Measurements from ENCODE around the gene IRS2. TPM values are rescaled to one million over a fixed set of nuclear protein-coding genes. Genes with fewer than 3 reads are reported as not detected.

The IRS2 gene
- total RNA-seq, 1 donor from 2014 or later = 11.8 TPM

DNA sequence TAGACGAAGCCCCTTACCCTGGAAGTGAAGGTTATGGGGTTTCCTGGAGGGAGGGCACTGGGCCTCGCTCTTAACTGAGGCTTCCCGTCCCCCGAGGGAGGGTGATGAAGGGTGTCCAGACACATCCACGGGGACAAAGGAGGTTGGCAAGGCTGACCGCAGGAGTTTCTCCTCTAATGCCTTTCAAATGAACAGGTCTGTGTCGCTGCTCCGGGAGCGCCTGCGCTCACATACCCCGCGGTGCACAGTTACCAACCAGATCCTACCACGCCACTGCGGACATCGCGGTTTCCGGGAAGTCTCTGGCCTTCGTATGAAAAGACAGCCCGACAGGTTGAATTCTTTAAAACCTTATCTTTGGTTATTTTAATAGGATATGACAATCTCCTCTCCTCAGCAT is 41.3 kb downstream of the IRS2 start:
- TF ChIP-seq, protein P1, sequence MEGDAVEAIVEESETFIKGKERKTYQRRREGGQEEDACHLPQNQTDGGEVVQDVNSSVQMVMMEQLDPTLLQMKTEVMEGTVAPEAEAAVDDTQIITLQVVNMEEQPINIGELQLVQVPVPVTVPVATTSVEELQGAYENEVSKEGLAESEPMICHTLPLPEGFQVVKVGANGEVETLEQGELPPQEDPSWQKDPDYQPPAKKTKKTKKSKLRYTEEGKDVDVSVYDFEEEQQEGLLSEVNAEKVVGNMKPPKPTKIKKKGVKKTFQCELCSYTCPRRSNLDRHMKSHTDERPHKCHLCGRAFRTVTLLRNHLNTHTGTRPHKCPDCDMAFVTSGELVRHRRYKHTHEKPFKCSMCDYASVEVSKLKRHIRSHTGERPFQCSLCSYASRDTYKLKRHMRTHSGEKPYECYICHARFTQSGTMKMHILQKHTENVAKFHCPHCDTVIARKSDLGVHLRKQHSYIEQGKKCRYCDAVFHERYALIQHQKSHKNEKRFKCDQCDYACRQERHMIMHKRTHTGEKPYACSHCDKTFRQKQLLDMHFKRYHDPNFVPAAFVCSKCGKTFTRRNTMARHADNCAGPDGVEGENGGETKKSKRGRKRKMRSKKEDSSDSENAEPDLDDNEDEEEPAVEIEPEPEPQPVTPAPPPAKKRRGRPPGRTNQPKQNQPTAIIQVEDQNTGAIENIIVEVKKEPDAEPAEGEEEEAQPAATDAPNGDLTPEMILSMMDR (IDR thresholded peaks at IDR 0.05; ENCODE audit: unreplicated experiment) = no peak
- H3K27ac Mint-ChIP-seq = no peak overlapping the region
- DNase-seq (ENCODE audit: low spot score in 2 of 2, unreplicated experiment in 2 of 2) = no peak
- H3K4me3 Mint-ChIP-seq = no peak overlapping the region
- no peaks in the 10 kb centered on the region for H3K36me3 Mint-ChIP-seq
- peaks cover 2% of the 10 kb centered on the region for H3K27me3 Mint-ChIP-seq (ENCODE audit: low read depth)
- peaks cover 12% of the 10 kb centered on the region for H3K4me1 Mint-ChIP-seq
- no peaks in the 10 kb centered on the region for H3K9me3 Mint-ChIP-seq

DNA sequence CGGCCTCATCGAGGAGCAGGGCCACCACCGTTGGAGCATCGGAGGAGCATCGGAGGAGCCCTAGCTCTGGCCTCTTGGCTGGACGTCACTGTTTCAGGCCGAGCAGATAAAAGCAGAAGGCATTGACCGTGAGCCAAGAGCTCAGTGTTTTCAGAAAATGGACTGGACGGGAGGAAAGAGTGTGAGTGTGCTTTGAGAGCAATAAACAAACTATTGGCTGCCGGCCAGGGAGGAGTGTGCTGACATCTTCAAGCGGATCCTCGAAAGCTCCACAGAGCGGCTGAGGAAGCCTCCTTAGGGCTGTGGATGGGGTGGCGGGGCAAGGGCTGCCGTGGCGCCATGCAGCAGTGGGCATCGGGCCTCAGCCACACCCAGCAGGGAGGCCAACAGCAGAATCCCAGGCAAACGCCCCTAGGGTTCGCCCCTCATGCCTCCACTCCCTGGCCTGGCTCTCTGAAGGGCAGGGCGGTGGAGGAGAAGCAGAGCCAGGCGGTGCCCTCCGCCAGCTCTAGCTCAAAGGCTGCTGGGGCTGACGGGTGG is 41.8 kb downstream of the IRS2 start:
- Mint-ChIP-seq H3K9me3 (no peaks in the 10 kb centered on the region), H3K36me3 (no peaks in the 10 kb centered on the region), H3K27ac (no peak overlapping the region), H3K27me3 (ENCODE audit: low read depth) (peaks cover 2% of the 10 kb centered on the region), H3K4me3 (peak overlapping the region; percentile 18), H3K4me1 (peaks cover 12% of the 10 kb centered on the region)
- DNase-seq (ENCODE audit: low spot score in 2 of 2, unreplicated experiment in 2 of 2) = peak in 1 of 2 experiments; percentile 48
- TF ChIP-seq, protein P1 (IDR thresholded peaks at IDR 0.05; ENCODE audit: unreplicated experiment) = no peak

DNA sequence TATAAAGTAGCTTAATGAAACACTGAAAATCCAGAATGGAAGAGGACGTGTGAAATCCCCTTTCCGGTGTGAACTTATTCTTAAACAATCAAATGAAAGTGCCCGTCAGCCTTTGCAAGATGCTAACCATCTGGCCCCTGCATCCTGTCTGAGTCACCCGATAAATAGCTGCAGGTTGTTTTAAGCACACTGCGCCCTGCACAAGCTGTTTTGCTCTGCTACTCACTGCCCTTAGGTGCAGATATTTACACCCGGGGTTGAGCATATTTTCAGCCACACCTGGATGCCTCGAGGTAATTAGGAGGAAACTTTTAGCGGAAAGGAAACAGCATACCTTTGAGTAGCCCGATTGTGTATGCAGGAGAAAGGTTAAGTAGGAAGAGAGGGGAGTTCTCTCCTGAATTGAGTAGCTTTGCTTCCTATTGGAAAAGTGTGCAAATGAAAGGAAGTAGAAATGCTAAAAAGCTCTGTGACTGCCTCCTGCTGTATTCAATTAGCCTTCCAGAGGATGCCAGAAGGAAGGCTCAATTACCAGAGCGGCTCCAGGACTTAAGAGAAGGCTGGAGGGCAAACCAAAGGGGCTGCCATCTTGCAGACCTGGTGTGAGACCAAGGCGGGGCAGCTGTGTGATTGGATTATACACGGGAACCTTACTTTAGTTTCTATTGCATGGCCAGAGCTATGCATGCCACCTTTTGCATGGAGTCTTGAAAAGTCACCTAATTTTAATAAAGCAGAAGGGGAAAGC is 42.5 kb downstream of the IRS2 start:
- no peak overlapping the region for H3K4me3 Mint-ChIP-seq
- H3K36me3 Mint-ChIP-seq = no peaks in the 10 kb centered on the region
- H3K27me3 Mint-ChIP-seq (ENCODE audit: low read depth) = peaks cover 2% of the 10 kb centered on the region
- no peak overlapping the region for H3K27ac Mint-ChIP-seq
- no peak for DNase-seq (ENCODE audit: low spot score in 2 of 2, unreplicated experiment in 2 of 2)
- TF ChIP-seq, protein P1 (IDR thresholded peaks at IDR 0.05; ENCODE audit: unreplicated experiment) = no peak
- peaks cover 12% of the 10 kb centered on the region for H3K4me1 Mint-ChIP-seq
- no peaks in the 10 kb centered on the region for H3K9me3 Mint-ChIP-seq

DNA sequence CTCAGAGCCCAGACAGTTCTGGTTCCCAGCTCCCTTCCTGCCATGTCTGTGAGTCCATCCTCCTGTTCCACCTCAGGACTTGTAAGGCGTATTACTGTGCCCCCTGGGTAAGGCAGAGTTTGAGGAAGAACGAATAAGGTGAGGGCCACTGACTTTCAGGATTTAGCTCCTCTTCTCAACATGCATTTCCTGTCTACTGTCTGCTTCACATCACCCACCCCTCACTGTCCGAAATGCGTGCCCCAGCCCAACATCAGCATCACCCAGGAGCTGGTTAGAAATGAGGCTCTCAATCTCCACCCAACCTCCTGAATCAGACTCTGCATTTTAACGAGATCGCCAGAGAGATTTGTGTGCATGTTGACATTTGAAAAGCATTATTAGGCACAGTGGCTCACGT is 44.4 kb downstream of the IRS2 start:
- H3K27ac Mint-ChIP-seq = no peak overlapping the region
- TF ChIP-seq, protein P1 (IDR thresholded peaks at IDR 0.05; ENCODE audit: unreplicated experiment) = no peak
- no peaks in the 10 kb centered on the region for H3K36me3 Mint-ChIP-seq
- H3K9me3 Mint-ChIP-seq = no peaks in the 10 kb centered on the region
- H3K4me1 Mint-ChIP-seq = peaks cover 12% of the 10 kb centered on the region
- peaks cover 2% of the 10 kb centered on the region for H3K27me3 Mint-ChIP-seq (ENCODE audit: low read depth)
- no peak for DNase-seq (ENCODE audit: low spot score in 2 of 2, unreplicated experiment in 2 of 2)
- H3K4me3 Mint-ChIP-seq = no peak overlapping the region

DNA sequence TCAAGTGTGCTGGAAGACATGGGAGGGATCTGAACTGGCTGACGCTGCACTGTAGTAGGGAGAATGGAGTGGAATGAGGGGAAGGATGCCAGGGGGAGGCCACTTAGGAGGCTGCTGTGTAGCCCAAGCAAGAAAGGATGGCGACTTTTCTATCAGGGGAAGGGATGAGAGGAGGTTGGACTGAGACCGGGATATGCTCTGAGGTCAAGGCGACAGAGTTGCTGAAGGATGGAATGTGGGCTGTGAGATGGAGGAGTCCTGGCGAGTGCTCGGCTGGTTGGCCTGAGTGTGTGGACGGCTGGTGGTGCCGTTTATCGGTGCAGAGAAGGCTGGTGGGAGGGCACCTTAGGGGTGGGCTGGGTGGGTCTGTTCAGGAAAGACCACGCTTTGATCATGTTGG is 45.7 kb downstream of the IRS2 start:
- H3K27me3 Mint-ChIP-seq (ENCODE audit: low read depth) = peaks cover 2% of the 10 kb centered on the region
- no peaks in the 10 kb centered on the region for H3K36me3 Mint-ChIP-seq
- no peak for DNase-seq (ENCODE audit: low spot score in 2 of 2, unreplicated experiment in 2 of 2)
- no peak overlapping the region for H3K27ac Mint-ChIP-seq
- H3K4me1 Mint-ChIP-seq = peaks cover 12% of the 10 kb centered on the region
- TF ChIP-seq, protein P1 (IDR thresholded peaks at IDR 0.05; ENCODE audit: unreplicated experiment) = no peak
- H3K9me3 Mint-ChIP-seq = no peaks in the 10 kb centered on the region
- H3K4me3 Mint-ChIP-seq = no peak overlapping the region
